Measurements from ENCODE around the gene ADAT3. TPM values are rescaled to one million over a fixed set of nuclear protein-coding genes. Genes with fewer than 3 reads are reported as not detected.

ADAT3 gene
- total RNA-seq, 2 donors from 2014 or later = 10.5 to 13.7 TPM

DNA sequence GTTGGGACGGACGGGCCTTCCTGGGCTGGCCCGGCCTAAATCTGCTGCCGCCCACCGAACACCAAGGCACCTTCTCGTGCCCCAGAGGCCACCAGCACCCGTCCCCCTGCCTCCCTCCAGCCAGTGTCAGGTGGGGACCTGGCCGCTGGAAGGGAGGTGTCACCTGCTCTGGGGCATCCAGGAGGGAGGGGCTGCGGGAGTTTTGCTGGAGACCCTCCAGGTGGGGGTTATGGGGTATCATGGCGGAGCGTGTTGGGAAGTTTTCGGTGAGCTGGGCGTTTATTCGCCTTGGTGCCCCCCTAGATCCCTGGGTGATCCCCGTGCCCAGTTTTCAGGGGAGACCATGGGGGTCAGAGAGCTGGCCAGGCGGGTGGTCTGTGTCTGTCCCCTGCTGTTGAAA lies 45.4 kb downstream of the ADAT3 start:
- WGBS, 2 donors = 97 to 99% methylated on average over 8 to 16 of the region's 16 CpGs
- Histone ChIP-seq H3K36me3 (replicated peaks in 1 of 2; ENCODE audit: insufficient read depth in 1 of 2, low read depth in 2 of 2) (no peaks in the 10 kb centered on the region), H3K27me3 (no peaks in the 10 kb centered on the region), H3K9me3 (no peaks in the 10 kb centered on the region), H3K27ac (no peak overlapping the region), H3K4me3 (no peak overlapping the region), H3K4me1 (no peaks in the 10 kb centered on the region)
- TF ChIP-seq, protein P1, sequence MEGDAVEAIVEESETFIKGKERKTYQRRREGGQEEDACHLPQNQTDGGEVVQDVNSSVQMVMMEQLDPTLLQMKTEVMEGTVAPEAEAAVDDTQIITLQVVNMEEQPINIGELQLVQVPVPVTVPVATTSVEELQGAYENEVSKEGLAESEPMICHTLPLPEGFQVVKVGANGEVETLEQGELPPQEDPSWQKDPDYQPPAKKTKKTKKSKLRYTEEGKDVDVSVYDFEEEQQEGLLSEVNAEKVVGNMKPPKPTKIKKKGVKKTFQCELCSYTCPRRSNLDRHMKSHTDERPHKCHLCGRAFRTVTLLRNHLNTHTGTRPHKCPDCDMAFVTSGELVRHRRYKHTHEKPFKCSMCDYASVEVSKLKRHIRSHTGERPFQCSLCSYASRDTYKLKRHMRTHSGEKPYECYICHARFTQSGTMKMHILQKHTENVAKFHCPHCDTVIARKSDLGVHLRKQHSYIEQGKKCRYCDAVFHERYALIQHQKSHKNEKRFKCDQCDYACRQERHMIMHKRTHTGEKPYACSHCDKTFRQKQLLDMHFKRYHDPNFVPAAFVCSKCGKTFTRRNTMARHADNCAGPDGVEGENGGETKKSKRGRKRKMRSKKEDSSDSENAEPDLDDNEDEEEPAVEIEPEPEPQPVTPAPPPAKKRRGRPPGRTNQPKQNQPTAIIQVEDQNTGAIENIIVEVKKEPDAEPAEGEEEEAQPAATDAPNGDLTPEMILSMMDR (IDR thresholded peaks at IDR 0.05) = no peak
- no peak for TF ChIP-seq POLR2A (IDR thresholded peaks at IDR 0.05)
- intact Hi-C loops (cut with DNase I) = no loop called here
- ATAC-seq (no peak), DNase-seq (no peak)

DNA sequence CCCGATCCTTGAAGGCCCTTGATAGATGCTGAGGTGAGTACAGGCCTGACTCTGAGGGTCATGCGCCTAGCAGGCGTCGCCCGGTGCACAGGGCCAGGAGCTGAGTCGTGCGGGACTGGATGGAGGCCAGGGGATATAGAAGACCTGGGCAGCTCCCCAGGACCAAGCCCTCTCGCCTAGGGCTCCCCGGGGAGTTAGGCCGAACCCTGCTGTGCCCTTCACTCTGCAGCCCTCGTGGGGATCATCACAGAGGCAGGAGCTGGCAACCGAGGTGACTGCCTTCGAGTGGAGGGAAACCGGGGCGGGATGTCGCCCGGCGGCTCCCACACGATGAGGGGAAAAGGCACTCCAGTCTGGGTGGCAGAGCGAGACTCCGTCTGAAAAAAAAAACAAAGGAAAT lies 47.4 kb downstream of the ADAT3 start:
- Histone ChIP-seq H3K9me3 (no peaks in the 10 kb centered on the region), H3K27ac (no peak overlapping the region), H3K4me1 (no peaks in the 10 kb centered on the region), H3K27me3 (no peaks in the 10 kb centered on the region), H3K36me3 (replicated peaks in 1 of 2; ENCODE audit: insufficient read depth in 1 of 2, low read depth in 2 of 2) (no peaks in the 10 kb centered on the region), H3K4me3 (no peak overlapping the region)
- intact Hi-C loops (cut with DNase I) = no loop called here
- no peak for TF ChIP-seq POLR2A (IDR thresholded peaks at IDR 0.05)
- TF ChIP-seq, protein P1 (IDR thresholded peaks at IDR 0.05) = no peak
- DNase-seq (no peak), ATAC-seq (no peak)
- 81 to 91% methylated on average over 17 to 21 of the region's 21 CpGs for WGBS, 2 donors

DNA sequence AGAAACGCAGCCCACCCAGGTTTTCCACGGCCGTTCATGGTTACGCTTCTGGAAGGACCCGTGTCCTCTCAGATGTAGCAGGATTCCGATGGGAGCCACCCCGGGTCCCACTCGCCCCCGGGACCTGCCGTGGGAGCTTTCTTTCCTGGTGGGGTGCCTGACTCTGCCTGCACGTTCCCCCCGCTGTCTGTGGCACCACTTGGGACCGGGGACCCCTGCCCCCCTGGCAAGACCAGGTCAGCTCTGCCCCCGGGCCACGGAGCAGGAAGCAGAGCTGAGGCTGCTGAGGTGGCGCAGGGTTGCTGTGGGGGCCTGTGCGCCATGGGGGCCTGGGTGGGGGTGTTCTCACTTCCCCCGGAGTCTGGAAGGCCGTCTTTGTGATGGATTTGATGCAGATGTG lies 47.8 kb downstream of the ADAT3 start:
- H3K9me3 ChIP-seq = no peaks in the 10 kb centered on the region
- ATAC-seq = no peak
- intact Hi-C loops (cut with DNase I) = no loop called here
- H3K4me1 ChIP-seq = no peaks in the 10 kb centered on the region
- no peaks in the 10 kb centered on the region for H3K36me3 ChIP-seq (replicated peaks in 1 of 2; ENCODE audit: insufficient read depth in 1 of 2, low read depth in 2 of 2)
- no peak for TF ChIP-seq POLR2A (IDR thresholded peaks at IDR 0.05)
- TF ChIP-seq, protein P1 (IDR thresholded peaks at IDR 0.05) = no peak
- 86 to 92% methylated on average over 9 to 19 of the region's 19 CpGs for WGBS, 2 donors
- no peak for DNase-seq
- no peak overlapping the region for H3K27ac ChIP-seq
- no peak overlapping the region for H3K4me3 ChIP-seq
- no peaks in the 10 kb centered on the region for H3K27me3 ChIP-seq

DNA sequence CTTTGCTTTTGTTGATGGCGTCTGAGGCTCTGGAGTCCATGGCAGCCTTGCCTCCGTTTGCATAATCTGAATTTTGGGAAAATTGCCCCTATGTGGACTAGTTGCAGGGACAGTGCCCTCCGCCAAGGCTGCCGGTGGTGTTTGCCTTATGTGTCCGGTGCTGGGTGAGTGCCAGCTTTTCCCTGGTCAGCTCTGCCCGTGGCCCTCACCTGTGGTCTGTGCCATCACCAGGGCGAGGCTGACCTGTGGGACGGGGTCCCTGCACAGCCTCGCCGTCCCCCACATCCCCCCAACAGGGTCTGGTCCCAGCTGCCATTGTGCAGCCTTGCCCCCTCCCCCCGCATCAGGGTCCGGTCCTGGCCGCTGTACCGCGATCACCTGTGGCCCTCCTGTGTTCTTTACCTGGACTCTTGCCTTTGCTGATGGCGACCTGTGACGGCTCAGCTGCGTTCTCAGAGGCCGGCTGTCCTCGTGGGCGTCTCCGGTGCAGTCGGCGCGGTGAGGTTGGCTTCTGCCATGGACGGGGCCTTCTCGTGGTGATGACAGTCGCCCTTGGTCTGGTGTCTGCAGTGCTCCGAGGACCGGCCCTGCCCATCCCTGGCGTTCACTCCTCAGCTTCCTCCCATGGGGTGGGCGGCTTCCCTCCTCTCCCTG lies 48.4 kb downstream of the ADAT3 start:
- no peaks in the 10 kb centered on the region for H3K9me3 ChIP-seq
- WGBS, 2 donors = 87 to 96% methylated on average over 5 to 32 of the region's 32 CpGs
- TF ChIP-seq POLR2A (IDR thresholded peaks at IDR 0.05) = no peak
- TF ChIP-seq, protein P1 (IDR thresholded peaks at IDR 0.05) = no peak
- H3K4me3 ChIP-seq = no peak overlapping the region
- ATAC-seq = no peak
- intact Hi-C loops (cut with DNase I) = no loop called here
- no peaks in the 10 kb centered on the region for H3K36me3 ChIP-seq (replicated peaks in 1 of 2; ENCODE audit: insufficient read depth in 1 of 2, low read depth in 2 of 2)
- no peaks in the 10 kb centered on the region for H3K27me3 ChIP-seq
- no peak overlapping the region for H3K27ac ChIP-seq
- no peaks in the 10 kb centered on the region for H3K4me1 ChIP-seq
- DNase-seq = no peak

DNA sequence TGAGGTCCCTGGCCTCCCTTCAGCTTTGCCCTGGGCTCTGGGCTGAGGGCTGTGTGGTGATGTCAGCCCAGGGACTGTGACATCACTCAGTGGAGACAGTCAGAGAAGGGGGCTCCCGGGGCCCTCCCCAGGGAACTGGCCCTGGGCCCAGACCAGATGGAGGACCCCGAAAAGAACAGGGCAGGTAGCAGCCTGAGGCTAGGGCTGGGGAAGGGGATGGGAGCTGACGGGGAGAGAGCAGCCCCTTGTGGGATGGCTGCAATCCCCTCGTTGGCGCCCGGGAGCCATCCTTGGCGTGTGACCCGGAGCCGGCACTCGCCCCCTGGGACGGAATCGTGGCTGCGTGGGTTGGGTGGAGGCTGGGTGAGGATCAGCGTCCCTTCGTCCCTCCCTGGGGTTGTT lies 49.3 kb downstream of the ADAT3 start:
- H3K27me3 ChIP-seq = no peaks in the 10 kb centered on the region
- 88 to 91% methylated on average over 11 to 14 of the region's 15 CpGs for WGBS, 2 donors
- H3K4me3 ChIP-seq = no peak overlapping the region
- H3K9me3 ChIP-seq = no peaks in the 10 kb centered on the region
- no peaks in the 10 kb centered on the region for H3K4me1 ChIP-seq
- ATAC-seq (no peak), DNase-seq (no peak)
- no peaks in the 10 kb centered on the region for H3K36me3 ChIP-seq (replicated peaks in 1 of 2; ENCODE audit: insufficient read depth in 1 of 2, low read depth in 2 of 2)
- no peak overlapping the region for H3K27ac ChIP-seq
- intact Hi-C loops (cut with DNase I) = no loop called here
- TF ChIP-seq, protein P1 (IDR thresholded peaks at IDR 0.05) = no peak
- TF ChIP-seq POLR2A (IDR thresholded peaks at IDR 0.05) = no peak
